ENCODE measurements around the gene CDK2AP2.

DNA sequence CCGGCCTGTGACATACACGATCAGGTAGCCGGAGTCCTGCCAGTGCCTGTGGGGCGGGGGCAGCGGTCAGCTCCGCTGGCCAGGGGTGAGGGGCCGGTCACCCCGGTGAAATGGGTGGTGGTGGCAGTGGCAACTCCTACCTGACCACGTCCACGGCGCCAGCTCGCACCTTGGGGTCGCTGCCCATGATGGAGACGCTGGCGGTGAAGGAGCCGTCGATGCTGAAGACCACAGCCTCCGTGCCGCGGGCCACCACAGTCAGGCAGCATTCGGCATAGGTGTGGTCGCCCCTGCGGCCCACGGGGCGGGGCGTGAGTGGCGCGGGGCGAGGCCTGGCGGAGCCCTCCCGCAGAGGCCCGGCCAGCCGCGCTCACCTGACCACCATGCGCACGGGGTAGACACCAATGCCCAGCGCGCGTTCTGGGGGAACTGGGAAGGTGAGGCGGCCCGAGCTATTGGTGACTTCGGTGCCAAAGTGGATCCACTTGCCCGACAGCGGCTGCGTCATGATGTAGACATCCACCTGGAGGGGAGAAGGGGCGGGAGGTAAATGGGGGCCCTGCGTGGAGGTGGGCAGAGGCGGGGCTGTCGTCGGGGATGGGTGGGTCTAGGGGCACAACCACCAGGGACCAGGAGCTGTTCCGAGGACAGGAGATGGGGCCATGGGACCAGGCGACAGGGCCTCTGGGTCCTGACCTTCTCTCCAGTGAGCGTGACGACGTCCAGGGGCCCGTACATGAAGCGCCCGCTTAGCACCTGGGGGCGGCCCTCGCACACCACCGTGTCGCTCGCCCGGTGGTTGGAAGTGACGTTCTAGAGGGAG, 14.2 kb downstream of the CDK2AP2 start:
- TF ChIP-seq, protein P1, sequence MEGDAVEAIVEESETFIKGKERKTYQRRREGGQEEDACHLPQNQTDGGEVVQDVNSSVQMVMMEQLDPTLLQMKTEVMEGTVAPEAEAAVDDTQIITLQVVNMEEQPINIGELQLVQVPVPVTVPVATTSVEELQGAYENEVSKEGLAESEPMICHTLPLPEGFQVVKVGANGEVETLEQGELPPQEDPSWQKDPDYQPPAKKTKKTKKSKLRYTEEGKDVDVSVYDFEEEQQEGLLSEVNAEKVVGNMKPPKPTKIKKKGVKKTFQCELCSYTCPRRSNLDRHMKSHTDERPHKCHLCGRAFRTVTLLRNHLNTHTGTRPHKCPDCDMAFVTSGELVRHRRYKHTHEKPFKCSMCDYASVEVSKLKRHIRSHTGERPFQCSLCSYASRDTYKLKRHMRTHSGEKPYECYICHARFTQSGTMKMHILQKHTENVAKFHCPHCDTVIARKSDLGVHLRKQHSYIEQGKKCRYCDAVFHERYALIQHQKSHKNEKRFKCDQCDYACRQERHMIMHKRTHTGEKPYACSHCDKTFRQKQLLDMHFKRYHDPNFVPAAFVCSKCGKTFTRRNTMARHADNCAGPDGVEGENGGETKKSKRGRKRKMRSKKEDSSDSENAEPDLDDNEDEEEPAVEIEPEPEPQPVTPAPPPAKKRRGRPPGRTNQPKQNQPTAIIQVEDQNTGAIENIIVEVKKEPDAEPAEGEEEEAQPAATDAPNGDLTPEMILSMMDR (IDR thresholded peaks at IDR 0.05; ENCODE audit: extremely low read depth in 1 of 2, insufficient read depth in 1 of 2, low read depth in 1 of 2, low read length in 2 of 2): no peak
- TF ChIP-seq POLR2A (IDR thresholded peaks at IDR 0.05; ENCODE audit: low read depth, low read length) (no peak), MYC (IDR thresholded peaks at IDR 0.05; ENCODE audit: low read depth, low read length) (no peak), EZH2 (IDR thresholded peaks at IDR 0.05; ENCODE audit: borderline replicate concordance, low read depth, low read length, severe bottlenecking) (no peak), GATA2 (IDR thresholded peaks at IDR 0.05; ENCODE audit: insufficient read depth, insufficient read length, low read depth, low read length) (no peak), POLR2AphosphoS5 (IDR thresholded peaks at IDR 0.05; ENCODE audit: insufficient read depth, low read depth, low read length) (no peak), JUN (IDR thresholded peaks at IDR 0.05; ENCODE audit: borderline replicate concordance, insufficient read depth, insufficient read length, low read depth) (no peak)
- TF ChIP-seq, protein P2, sequence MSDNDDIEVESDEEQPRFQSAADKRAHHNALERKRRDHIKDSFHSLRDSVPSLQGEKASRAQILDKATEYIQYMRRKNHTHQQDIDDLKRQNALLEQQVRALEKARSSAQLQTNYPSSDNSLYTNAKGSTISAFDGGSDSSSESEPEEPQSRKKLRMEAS (IDR thresholded peaks at IDR 0.05; ENCODE audit: insufficient read depth, insufficient read length): no peak

Measured in endothelial cell of umbilical vein (primary cell).